Occipital lobe (tissue), 2 donors: Measurements from ENCODE around the gene BLID. TPM values are rescaled to one million over a fixed set of nuclear protein-coding genes. Genes with fewer than 3 reads are reported as not detected.

Experiments used
- DNase-seq: peaks from one replicate; lab custom pipeline; 2025; lab: John Stamatoyannopoulos, UW
- total RNA-seq: library from RNA; depleted of rRNA; stranded (reverse); fragments of >200 nt; gene quantifications from one replicate; pipeline ENCODE4 v1.2.3, GENCODE V29; 2014

The BLID gene
- total RNA-seq, 1 donor from 2014 or later, result 3.6 TPM

DNA sequence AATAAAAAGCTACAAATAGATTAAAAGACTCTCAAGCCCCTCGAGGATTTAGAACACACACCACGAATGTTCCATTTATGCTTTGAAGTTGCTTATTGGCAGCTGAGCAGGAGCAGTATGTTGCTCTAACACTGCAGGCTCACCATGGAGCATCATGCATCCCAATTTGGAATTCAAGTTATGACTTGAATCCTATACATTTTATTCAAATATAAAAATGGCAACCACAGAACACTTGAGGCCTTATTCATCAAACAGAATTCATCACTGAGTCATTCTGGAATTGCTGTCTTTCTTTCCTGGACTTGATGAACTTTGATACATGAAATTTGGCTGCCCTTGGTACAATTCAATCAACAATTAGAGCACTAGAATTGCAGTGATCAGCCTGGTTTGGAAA lies 24.5 kb upstream of the BLID start:
- DNase-seq, result no peak

DNA sequence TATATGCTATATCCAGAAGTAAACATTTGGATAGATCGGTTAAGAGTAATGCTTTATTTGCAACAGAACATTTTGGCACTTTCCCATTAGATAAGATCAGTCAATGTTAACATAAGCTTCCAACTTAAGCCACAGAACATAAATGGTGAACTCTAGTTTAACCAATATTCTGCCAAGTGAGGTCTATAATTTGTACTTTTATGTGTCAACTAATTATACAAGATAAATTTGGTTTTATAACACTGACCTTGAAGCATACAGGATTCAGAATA lies 23.5 kb upstream of the BLID start:
- DNase-seq, result no peak

DNA sequence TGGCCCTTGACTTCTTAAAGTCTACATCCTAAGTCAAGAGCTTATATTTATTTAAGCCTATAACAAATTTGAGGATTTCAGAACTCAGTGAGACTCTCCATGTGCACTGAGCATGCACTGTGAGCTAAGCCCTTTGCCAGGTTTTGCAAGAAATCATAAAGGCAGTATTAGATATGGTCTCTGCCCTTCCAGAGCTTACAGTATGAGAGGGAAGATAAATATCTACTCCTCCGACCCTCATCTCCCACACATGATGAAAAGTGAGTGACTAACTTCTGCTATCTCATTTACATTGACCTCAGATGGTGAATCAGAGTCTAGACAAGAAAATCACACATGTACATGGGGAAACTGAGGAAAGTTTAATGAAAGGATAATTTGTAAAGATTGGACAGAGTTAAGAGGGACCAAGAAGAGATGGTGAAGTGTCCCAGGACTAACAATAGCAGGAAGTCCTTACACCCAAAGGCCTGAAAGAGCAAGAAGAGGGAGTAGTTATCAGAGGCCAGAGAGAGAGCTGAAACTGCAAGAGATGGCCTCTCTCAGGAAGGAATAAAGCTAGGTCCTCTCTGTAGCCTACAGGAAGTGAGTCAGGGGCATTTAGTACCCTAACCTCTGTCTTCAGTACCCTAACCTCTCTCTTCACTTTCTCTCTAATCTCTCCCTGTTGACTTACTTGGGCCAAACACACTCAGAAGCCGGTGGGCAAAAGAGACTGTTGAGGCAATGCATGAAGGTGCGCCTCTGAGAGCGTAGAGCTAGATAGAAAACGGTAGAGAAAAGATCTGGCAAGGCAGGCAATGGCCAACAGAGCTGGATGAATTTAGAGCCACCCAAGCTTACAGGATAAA lies 23.0 kb upstream of the BLID start:
- no peak for DNase-seq

DNA sequence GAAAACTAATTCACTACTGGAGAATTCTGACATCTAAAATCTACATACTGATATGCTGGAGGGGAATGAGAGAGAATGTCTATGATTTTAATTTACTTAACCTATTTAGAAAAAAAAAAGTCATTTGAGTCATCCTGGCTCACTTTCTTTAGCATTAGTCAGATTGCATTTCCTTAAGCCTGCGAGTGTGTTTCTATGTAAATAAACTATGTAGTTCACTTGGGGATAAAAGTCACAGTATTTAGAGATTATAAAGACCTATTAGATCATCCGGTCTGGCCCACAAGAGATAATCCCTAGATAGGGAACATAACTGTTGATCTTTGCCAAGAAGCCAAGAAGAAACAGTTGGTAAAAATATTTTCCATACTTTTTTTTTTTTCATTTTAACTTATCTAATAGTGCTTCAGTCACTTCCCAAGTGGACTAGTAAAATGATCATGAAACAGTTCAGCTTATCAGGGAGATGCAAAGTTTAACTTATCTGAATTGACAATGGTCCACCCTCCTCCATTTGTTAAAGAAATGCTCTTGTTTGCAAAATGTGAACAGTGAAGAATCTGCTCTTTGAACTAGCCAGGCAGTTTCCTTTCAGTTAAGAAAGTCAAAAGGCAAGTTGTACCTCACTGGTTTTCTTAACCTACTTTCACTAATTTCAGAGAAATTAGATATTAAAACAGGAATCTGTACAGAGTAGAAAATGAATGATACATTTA lies 21.2 kb upstream of the BLID start:
- no peak for DNase-seq

DNA sequence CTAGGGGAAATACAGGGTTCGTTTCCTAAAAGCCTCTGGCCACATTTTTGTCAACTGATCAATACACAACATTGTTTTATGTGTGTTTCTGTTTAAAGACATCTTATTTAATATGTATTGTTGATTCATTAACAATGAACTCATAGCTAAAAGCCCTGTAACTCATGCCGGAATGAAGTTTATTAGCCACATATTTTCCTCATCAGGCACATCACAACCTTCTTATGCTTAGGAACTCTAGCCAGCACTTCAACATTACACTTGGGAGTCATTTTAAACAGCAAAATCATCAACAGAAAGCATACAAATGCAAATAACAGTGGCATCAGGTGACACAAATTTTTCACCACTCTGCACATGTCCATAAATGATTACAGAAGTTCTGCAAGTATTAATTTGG lies 15.1 kb upstream of the BLID start:
- no peak for DNase-seq

DNA sequence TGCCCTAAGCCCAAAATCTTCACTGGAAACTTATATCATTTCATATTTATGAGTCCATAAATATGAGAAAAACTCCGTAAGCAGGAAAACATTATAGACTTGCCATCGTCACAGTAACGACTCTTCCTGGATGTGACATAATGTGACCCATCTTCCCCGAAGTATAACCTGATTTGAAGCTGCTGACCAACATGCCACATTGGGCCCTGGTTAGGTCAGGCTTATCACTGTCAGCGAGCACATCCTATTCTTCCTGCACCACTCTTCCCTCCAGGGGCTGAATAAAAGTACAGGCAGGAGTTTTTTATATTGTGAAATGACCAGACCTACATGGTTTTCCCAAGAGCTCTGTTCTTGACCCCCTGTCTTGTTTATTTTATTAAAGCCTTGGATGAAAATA lies 12.1 kb upstream of the BLID start:
- no peak for DNase-seq

DNA sequence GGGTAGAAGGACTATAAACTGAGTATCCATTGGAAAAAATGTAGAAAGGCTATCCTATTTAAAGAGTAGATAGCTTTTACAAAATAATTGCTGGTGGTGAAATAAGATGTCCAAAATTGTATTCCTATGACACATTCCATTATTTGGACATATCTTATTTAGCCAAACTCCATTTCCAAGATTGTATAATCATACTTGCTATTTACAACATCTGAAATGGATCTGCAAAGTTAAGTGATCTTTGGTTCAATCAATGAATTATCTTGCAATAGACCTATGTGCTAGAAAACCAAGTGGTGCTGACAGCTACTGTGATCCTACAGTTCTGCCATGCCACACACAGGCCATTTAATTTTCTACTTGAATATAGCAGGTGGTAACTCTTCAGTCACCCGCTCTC lies 11.0 kb upstream of the BLID start:
- DNase-seq, result no peak

DNA sequence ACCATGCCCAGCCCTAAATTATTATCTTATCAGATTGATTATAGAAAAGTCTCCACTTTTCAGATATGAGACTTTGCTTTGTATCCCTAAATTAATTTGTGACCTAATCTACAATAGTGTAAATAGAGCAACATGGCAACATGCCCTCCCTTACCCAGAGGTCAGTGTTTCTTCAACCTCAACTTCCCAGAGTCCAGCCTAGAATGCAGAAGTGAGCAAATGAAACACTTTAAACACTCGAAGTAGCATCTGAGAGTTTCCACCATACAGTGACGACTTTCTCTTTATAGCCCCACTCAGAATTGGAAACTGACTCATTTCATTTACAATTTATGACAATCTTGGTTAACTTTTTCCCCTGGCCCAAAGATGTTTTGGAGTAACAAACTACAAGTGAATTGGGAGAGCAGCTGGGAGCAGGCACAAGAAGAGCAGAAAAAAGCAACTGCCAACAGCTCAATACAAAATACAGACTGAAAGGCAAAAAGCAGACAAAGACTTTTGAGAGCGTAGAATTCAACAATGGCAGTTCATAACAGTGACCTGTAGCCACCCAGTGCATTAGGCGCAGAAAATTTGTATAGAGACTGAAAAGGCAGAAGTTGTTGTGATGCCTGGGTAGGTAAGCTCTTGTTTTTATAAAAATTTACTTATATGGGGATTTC lies 10.1 kb upstream of the BLID start:
- DNase-seq, result no peak

DNA sequence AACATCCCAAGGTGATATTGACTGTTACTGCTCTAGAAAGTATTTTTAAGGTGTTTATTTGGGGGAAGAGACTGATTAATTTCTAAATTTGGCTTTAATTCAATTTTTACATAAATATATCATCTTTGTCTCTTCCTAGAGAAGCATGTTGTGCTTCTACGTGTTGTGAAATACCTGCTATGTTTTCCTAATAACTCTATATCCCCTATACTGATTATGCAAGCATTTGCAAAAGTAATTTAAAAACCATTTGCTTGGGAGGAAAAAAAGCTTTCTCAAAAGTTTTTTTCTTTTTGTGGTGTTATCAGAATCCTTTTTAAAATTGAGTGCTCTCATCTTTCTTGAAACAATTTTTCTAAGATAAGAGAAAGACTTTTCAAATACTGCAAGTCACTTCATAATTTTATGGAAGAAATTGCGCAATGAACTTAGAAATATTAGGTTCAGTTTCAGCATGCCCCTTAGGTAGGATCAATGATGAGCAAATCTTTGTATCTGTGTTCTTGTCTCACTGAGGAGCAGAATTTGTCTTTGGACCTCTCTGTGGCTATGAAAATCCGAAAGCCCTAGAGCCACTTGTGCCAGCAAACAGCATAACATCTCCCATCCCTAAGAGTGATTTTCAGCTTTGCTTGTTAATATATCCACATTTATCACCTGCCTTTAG lies 7.4 kb upstream of the BLID start:
- no peak for DNase-seq

DNA sequence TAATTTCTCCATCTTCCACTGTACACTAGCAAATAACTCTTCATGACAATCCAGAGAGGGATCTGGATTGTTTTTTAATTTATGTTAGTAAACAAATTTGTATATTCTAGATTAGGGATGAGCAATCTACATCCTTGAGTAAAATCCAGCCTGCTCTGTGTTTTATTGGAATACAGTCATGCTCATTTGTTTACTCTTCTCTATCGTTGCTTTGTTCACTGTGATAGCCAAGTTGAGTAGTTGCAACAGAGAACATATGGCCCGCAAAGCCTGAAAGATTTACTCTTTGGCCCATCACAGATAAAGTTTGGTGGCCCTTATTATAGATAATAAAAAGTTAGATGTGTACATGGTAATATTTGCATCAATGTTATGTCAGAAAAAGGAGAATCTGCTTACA lies 6.2 kb upstream of the BLID start:
- no peak for DNase-seq

DNA sequence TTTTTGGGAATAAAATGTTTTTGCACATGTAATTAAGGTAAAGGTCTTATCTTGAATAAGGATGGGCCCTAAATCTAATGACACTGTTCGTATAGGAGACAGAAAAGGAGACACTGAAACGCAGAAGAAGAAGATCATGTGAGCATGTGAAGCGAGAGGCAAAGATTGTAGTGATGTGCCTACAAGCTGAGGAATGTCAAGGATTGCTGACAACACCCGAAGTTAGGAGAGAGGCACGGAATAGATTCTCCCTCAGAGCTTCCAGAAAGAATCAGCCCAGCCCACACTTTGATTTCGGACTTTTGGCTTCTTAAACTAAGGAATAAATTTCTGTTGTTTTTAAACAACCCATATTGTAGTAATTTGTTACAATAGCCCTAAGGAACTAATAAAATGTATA lies 4.1 kb upstream of the BLID start:
- no peak for DNase-seq

DNA sequence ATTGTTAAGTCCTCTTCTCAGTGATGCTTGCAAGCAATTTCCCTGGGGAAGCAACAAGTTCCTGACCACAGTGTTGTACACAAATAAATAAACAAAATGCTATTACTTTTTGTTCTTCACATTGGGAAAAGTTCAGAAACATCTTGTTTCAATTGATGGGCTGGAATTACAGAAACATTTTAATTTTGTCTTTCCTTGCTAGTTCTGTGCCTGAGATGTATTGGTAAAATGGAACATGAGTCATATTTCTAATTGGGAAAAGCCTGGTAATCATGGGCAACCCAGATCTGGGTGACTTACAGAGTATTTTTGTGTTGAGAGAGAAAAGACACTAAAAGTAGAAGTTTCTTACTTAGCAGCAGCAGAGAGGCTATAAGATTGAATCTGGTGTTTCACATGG lies 576 bp upstream of the BLID start:
- DNase-seq, result no peak

DNA sequence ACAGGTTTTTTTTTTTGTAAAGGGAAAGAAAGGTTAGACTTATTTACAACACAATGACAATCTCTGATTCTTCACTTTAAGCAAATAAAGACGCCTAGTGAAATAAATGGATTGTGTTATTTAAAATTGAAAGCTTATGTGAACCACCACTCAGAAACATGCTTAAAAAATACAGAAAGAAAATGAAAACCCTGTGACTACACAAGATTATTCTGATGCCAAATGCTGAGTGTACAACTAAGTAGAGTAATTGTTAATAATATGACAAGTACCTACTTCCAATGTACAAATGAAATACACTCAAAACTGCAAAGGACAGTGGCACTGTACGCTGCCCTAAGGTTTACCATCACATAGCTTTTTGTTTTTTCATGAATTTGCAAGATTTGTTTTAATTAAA lies 1.0 kb downstream of the BLID start:
- no peak for DNase-seq

DNA sequence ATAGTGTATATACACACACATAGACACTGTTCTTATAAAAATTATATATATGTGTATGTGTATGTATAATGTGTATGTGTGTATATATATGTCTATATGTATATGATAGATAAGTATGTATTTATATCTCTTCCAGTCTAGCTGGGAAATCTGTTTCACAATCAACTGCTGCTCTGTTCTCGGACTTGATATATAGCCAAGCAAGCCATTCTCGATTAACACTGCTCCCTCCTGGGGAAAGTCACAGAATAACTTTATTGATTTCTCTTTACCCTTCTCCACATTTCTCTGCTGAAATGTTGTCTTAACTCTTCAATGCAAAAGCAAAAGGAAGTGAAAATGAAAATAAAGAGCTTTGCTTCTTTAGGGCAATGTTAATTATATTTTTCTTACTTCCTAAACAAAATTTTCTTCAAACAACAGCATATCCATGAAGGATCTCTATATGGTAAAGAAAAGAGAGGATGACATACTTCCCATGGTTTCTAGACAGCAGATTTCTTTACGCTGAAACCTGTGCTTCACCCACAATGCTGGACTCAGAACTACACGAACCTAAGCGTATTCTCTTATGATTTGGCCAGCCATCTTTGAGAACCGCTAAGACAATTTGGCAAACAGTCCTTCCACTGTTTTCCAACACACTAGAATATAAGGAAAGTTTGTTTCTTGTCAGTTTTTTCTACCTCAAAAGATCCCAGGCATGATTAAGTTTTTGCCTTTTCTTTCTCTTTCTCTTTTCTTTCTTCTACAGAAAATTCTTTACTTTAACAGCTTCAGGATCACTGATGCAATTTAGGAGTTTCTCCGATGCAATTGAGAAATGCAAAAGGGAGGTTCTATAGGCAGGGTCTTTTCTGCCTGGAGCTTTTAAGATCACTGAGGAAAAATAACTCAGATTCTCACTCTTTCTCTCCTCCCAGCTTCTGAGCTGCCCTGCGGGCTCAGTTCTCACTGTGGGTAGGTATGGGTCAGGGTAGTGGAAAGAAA lies 1.9 kb downstream of the BLID start:
- no peak for DNase-seq

DNA sequence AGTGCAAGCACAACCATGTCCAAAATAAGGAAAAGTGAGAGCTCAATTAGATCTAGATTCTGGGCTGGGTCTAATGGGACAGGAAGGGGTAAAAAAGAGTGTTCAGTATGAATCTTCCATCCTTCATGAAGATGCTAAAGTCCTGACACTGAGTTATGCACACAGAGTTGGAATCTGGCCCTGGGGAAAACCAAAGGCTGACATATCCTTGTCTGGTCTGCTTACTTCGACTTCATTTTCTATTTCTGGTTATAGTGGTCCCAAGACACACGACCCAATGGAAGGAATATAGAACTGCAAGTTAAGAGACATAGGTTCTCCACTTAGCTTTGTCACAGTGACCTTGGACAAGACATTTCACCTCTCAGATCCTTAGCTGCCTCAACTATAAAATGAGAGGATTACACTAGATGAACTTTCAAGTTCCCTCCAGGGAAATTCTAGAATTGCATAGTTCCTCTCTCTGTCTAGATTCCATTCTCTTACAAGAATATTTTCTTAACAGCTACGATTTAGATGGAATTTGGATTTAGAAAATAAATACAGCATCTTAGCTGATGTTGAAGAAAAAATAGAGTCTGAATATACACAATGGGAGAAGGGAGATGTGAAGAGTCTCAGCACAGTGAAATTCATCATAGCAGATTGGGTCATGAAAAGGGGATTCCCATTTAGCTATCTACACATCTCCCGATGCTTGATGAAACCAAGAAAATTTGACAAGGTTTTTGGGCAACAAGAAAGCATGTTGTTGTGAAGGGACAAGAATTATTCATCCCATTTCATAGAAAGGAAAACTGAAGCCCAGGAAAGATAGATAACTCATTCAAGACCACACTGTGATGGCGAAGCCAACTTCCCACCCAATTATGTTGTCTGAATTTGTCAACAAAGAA lies 3.3 kb downstream of the BLID start:
- DNase-seq, result no peak

DNA sequence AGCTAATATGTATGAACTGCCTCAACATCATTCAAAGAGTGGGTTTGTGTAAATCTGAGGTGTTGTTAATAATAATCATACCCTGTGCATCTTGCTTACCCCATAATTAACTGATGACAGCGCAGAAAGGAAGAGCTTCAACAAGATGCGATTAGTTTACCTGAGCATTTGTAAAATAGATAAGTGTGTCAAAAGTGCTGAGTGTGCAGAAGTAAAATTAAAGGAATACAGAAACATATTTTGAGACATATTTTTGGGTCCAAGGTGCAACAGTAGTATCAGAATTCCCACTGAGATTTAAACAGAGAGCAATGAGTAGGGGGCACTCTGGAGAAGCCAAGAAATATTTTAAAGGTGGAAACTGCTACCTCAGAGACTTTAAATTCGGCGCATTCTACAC lies 6.1 kb downstream of the BLID start:
- no peak for DNase-seq

DNA sequence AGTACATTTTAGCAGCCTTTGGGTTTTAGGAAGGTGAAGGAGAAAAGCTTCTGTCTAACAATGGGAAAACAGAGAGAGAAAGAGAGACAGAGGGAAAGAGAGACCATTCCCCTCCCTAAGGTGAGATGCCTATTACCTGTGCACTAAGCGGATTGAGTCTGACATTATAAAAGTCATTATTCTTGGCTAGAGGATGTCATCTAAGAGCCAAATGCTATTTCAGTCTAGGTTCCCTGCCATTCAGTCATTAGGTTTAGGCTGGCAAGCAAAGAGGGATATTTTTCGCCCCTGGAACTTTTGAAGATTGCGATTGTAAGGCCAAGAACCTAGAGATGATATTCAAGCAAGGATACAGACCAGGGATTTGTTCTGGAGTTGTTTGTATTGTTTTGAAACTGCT lies 7.2 kb downstream of the BLID start:
- no peak for DNase-seq

DNA sequence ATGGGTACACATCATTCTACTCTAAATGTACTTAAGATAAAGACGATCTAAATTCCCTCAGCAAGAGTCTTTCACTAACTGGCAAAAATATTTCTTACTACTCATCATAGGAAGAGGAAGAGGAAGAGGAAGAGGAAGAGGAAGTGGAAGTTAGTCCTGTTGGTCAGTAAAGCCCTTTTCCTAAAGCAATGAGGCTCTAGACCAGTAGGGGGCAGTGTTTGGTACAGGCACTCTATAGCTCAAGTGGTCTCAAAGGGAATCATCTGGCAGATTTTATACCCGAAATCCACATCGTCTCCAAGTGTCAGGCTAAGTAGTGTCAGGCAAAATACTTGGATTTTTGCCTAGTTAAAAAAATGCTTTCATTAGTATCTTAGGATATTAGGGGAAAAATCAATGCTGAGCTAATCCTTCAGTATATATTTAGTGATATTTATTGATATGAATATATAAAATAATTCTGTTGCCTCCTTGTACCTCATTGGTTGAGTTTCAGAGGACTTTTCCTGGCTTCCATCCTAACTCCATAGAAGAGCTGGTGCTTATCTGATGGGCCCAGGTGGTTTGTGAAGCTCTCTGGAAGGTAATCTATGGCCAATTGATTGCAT lies 7.7 kb downstream of the BLID start:
- DNase-seq, result no peak

DNA sequence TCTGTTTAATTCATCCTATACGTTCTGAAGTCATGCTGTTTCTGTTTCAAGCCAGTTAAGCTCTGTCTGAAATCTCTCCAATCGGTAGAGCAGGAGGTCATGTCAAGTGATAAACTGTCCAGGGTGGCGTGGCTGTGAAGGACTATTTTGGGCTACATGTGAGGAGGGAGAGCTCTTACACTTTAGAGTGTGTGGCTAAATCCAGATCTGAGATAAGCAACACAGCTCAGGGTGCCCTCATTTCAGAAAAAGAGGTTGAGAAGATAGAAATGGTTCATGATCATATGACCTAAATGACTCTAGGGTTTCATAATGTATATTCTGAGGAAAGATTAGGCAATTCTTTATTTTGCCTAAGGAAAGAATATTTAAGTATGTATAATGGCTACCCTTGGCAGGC lies 8.4 kb downstream of the BLID start:
- DNase-seq, result no peak

DNA sequence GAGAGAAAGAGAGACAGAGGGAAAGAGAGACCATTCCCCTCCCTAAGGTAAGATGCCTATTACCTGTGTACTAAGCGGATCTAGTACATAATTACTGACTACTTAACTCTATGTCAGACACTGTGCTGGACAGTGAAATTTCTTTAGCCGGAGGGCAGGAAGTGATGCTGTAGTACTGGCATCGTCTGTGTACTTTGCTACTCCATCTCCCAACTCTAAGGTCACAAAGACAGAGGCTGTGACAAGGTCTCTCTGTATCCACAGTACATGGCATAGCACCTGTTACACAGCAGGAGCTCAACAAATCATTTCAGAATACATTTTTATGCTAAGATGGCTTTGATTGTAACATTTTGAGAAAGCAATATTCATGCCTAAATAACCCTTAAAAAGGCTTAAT lies 9.0 kb downstream of the BLID start:
- no peak for DNase-seq
